ENCODE results near the gene TPH2. TPM values are rescaled to one million over a fixed set of nuclear protein-coding genes. Genes with fewer than 3 reads are reported as not detected.

TPH2 gene
- total and polyA plus RNA-seq, 2 experiments from 2014 or later: not detected

- Histone ChIP-seq H3K27me3 (no peaks in the 10 kb centered on the region), H3K27ac (no peak overlapping the region), H3K9me3 (ENCODE audit: low read depth) (no peaks in the 10 kb centered on the region), H4K20me1 (ENCODE audit: insufficient read depth, poor library complexity, severe bottlenecking) (no peaks in the 10 kb centered on the region), H3K4me3 (no peak overlapping the region), H2AFZ (no peak overlapping the region), H3K4me2 (no peak overlapping the region), H3K9me2 (replicated peaks; ENCODE audit: insufficient read depth) (no peaks in the 10 kb centered on the region), H3K36me3 (replicated peaks; ENCODE audit: insufficient read depth, low read depth) (no peaks in the 10 kb centered on the region), H3K79me2 (no peaks in the 10 kb centered on the region), H3K4me1 (ENCODE audit: insufficient read depth) (no peaks in the 10 kb centered on the region)
- 78% methylated on average over 1 of the region's 1 CpG for WGBS (ENCODE audit: low lambda C conversion rate, missing lambda C conversion rate)
- TF ChIP-seq EZH2 (IDR thresholded peaks at IDR 0.05; ENCODE audit: borderline replicate concordance): no peak
- peak; percentile 23 for DNase-seq (ENCODE audit: low spot score)
These were observed 42.5 kb downstream of the TPH2 start for GRCh38 chr12:71981149-71981548.

- Histone ChIP-seq H3K9me3 (ENCODE audit: low read depth) (no peaks in the 10 kb centered on the region), H3K4me2 (no peak overlapping the region), H3K27ac (no peak overlapping the region), H2AFZ (no peak overlapping the region), H3K4me3 (no peak overlapping the region), H4K20me1 (ENCODE audit: insufficient read depth, poor library complexity, severe bottlenecking) (no peaks in the 10 kb centered on the region), H3K9me2 (replicated peaks; ENCODE audit: insufficient read depth) (no peaks in the 10 kb centered on the region), H3K4me1 (ENCODE audit: insufficient read depth) (no peaks in the 10 kb centered on the region), H3K79me2 (no peaks in the 10 kb centered on the region), H3K36me3 (replicated peaks; ENCODE audit: insufficient read depth, low read depth) (no peaks in the 10 kb centered on the region), H3K27me3 (no peaks in the 10 kb centered on the region)
- no peak for DNase-seq (ENCODE audit: low spot score)
- WGBS (ENCODE audit: low lambda C conversion rate, missing lambda C conversion rate): 58% methylated on average over 2 of the region's 2 CpGs
- no peak for TF ChIP-seq CTCF (IDR thresholded peaks at IDR 0.05; ENCODE audit: poor library complexity)
- no peak for TF ChIP-seq EZH2phosphoT487 (IDR thresholded peaks at IDR 0.05; ENCODE audit: low read depth, severe bottlenecking, unreplicated experiment)
- no peak for TF ChIP-seq EZH2 (IDR thresholded peaks at IDR 0.05; ENCODE audit: borderline replicate concordance)
These were observed 56.1 kb downstream of the TPH2 start for GRCh38 chr12:71994715-71995114.

- Histone ChIP-seq H3K9me2 (replicated peaks; ENCODE audit: insufficient read depth) (no peaks in the 10 kb centered on the region), H3K27me3 (no peaks in the 10 kb centered on the region), H3K27ac (no peak overlapping the region), H2AFZ (no peak overlapping the region), H3K9me3 (ENCODE audit: low read depth) (no peaks in the 10 kb centered on the region), H3K36me3 (replicated peaks; ENCODE audit: insufficient read depth, low read depth) (no peaks in the 10 kb centered on the region), H4K20me1 (ENCODE audit: insufficient read depth, poor library complexity, severe bottlenecking) (no peaks in the 10 kb centered on the region), H3K4me1 (ENCODE audit: insufficient read depth) (no peaks in the 10 kb centered on the region), H3K4me3 (no peak overlapping the region), H3K79me2 (no peaks in the 10 kb centered on the region), H3K4me2 (no peak overlapping the region)
- 75% methylated on average over 1 of the region's 1 CpG for WGBS (ENCODE audit: low lambda C conversion rate, missing lambda C conversion rate)
- TF ChIP-seq CTCF (IDR thresholded peaks at IDR 0.05; ENCODE audit: poor library complexity) (no peak), EZH2 (IDR thresholded peaks at IDR 0.05; ENCODE audit: borderline replicate concordance) (no peak), EZH2phosphoT487 (IDR thresholded peaks at IDR 0.05; ENCODE audit: low read depth, severe bottlenecking, unreplicated experiment) (no peak)
- no peak for DNase-seq (ENCODE audit: low spot score)
These were observed 61.1 kb downstream of the TPH2 start for GRCh38 chr12:71999795-72000194.

- no peak overlapping the region for H3K27ac ChIP-seq
- no peaks in the 10 kb centered on the region for H3K9me2 ChIP-seq (replicated peaks; ENCODE audit: insufficient read depth)
- no peak overlapping the region for H3K4me3 ChIP-seq
- H3K4me2 ChIP-seq: no peak overlapping the region
- H2AFZ ChIP-seq: no peak overlapping the region
- DNase-seq (ENCODE audit: low spot score): no peak
- 92% methylated on average over 9 of the region's 9 CpGs for WGBS (ENCODE audit: low lambda C conversion rate, missing lambda C conversion rate)
- no peak for TF ChIP-seq EZH2phosphoT487 (IDR thresholded peaks at IDR 0.05; ENCODE audit: low read depth, severe bottlenecking, unreplicated experiment)
- TF ChIP-seq EZH2 (IDR thresholded peaks at IDR 0.05; ENCODE audit: borderline replicate concordance): no peak
- TF ChIP-seq CTCF (IDR thresholded peaks at IDR 0.05; ENCODE audit: poor library complexity): no peak
- H3K9me3 ChIP-seq (ENCODE audit: low read depth): no peaks in the 10 kb centered on the region
- H3K27me3 ChIP-seq: no peaks in the 10 kb centered on the region
- no peaks in the 10 kb centered on the region for H3K79me2 ChIP-seq
- no peaks in the 10 kb centered on the region for H3K4me1 ChIP-seq (ENCODE audit: insufficient read depth)
- no peaks in the 10 kb centered on the region for H3K36me3 ChIP-seq (replicated peaks; ENCODE audit: insufficient read depth, low read depth)
- no peaks in the 10 kb centered on the region for H4K20me1 ChIP-seq (ENCODE audit: insufficient read depth, poor library complexity, severe bottlenecking)
These were observed 62.5 kb downstream of the TPH2 start for GRCh38 chr12:72000969-72001648.
